Ramos (cell line): ENCODE results near the gene UBASH3B.
"Not testable (repeated sequence)": the region's sequence is repeated elsewhere in the genome, so short reads cannot be mapped to it uniquely, and the experiment has no call there.

Source experiments
- in situ Hi-C: fragments of 300-500 bp; cut with MboI; formaldehyde crosslinking; loops from one replicate; pipeline ENCODE4 v1.14.3; 2022; ENCODE audit warnings: low sequenced_read_pairs; ENCODE audit not compliant: unreplicated experiment

UBASH3B gene

DNA sequence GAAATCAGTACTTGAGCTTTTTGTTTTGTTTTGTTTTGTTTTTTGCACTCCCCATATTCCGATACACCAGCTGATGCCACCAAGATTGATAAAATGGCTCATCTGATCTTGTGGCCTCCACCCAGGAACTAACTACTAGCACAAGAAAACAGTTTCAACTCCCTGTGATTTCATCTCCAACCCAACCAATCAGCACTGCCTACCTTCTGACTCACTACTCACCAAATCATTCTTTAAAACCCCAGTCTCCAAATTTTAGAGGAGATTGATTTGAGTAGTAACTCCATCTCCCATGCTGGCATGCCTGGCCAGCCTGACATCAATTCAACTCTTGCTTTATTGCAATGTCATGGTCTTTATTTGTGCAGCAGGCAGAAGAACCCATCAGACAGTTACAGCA is 166.7 kb downstream of the UBASH3B start:
- in situ Hi-C loops, result no loop called here

DNA sequence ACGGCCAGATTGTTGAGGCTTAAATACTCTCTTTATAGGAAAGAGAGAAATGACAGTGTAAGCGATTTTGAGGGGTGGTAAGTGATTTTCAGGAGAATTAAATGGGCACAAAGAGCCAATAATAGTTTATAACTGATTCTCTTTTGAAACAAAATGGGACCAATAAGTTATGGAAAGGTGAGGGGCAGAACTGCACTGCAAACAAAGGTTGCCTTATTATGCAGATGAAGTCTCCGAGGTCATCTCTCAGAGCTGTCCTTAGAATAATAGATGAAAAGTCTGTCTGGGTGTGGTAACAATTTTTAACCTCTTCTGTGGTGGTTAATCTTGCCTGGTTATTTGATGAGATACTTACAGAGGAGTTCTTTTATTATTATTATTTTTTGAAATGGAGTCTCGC is 168.0 kb downstream of the UBASH3B start:
- in situ Hi-C loops, result no loop called here

DNA sequence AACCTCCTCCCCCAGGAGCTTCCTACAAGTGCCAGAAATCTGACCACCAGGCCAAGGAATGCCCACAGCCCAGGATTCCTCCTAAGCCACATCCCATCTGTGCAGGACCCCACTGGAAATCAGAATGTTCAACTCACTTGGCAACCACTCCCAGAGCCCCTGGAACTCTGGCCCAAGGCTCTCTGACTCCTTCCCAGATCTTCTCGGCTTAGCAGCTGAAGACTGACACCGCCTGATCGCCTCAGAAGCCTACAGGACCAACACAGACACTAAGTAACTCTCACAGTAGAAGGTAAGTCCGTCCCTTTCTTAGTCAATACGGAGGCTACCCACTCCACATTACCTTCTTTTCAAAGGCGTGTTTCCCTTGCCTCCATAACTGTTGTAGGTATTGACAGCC is 173.8 kb downstream of the UBASH3B start:
- in situ Hi-C loops, result not testable (repeated sequence)

DNA sequence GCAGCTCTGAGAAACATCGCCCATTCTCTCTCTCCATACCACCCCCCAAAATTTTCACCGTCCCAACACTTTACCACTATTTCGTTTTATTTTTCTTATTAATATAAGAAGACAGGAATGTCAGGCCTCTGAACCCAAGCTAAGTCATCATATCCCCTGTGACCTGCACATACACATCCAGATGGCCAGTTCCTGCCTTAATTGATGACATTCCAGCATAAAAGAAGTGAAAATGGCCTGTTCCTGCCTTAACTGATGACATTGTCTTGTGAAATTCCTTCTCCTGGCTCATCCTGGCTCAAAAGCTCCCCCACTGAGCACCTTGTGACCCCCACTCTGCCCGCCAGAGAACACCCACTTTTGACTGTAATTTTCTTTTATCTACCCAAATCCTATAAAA is 176.8 kb downstream of the UBASH3B start:
- in situ Hi-C loops, result not testable (repeated sequence)

DNA sequence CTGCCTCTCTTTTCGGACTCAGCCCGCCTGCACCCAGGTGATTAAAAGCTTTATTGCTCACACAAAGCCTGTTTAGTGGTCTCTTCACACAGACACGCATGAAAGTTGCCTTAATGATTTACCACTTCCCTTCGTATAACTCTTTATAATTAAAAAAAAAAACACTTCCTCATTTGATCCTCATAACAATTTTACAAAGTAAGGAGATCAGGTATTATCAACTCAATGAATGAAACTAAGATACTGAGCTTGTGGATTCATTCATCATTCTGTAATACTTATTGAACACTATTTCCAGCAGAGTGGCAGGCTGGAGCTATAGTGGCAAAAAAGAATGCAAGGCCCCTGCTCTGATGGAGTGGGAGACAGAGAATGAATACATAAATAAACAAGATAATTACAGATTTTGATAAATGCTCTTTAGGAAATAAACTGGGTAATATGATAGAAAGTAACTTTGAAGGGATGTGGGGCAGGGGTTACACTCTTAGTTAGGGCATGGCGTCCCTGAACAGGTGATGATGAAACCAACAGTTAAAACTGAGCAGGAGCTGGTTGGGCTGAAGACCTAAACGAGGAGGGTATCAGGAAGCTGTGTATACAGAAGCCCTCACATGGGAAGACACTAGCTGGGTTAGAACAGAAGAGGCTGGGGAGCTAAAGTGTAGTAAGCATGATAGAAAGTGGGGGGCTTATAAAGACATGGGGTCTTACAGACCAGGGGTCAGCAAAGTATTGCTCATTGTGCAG is 177.4 kb downstream of the UBASH3B start:
- in situ Hi-C loops, result no loop called here

DNA sequence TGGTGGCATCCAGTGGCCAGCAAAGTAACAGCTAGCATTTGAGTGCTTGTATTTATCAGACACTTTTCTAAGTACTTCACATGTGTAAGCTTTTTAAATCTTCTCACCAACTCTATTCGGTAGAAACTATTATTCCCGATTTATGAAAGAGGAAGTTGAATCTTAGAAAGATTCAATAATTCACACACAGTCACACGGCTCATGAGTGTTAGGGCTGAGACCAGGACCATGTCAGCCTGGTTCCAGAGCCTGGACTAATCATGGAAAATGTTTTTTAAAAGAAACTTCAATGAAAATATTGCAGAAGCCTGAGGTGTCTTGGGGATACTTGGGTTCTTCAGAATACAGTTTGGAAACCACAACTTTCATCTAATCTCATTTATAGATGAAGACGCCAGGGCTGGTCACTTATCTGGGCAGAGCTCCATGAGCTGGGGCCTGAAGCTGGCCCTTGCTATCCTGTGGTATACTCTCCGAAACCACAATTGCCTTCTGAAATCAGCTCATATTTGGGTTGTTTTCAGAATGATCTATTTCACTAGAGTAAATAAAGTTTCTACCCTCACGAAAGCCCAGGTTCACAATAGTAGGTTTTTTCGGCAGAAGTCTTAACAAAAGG is 178.4 kb downstream of the UBASH3B start:
- in situ Hi-C loops, result no loop called here

DNA sequence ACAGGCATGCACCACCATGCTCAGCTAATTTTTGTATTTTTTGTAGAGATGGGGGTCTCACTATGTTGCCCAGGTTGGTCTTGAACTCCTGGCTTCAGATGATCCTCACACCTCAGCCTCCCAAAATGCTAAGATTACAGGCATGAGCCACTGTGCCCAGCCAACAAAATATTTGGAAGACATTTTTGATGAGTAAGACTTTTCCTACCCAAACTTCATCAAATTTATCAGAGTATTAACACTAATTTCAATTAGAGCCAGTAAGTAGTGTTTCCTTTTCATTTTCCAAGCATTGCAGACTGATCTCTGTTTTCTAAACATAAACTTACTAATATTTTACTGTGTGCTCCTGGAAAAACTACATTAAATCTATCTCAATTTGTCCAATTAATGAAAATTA is 181.4 kb downstream of the UBASH3B start:
- in situ Hi-C loops, result no loop called here

DNA sequence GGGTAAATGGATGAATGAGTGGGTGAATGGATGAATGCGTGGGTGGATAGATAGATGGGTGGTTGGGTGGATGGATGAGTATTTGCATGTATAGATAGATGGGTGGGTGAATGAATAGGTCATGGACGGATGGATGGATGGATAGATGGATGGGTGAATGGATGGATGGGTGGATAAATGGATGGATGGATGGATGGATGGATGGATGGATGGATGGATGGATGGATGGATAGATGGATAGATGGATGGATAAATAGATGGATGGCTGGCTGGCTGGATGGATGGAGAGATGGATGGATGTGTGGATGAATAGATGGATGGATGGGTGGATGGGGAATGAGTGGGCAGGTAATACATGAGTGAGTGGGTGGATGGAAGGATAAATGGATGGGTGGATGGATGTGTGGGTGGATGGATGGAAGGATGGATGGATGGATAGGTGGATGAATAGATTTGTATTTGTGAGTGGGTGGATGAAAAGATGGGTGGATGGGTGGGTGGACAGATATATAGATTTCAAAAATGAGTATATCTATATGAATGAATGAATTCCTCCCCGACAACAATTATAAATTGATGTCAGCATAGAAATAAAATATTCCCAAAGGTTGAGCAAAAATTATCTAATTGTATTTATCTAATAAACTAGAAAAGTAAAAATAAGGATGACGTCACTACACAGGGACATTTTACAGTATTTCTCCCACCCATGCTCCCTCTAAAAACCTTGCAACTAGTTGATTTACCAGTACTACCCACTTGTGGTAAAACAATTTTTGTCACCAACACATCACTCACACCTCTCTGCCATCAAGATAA is 182.2 kb downstream of the UBASH3B start:
- in situ Hi-C loops, result no loop called here

DNA sequence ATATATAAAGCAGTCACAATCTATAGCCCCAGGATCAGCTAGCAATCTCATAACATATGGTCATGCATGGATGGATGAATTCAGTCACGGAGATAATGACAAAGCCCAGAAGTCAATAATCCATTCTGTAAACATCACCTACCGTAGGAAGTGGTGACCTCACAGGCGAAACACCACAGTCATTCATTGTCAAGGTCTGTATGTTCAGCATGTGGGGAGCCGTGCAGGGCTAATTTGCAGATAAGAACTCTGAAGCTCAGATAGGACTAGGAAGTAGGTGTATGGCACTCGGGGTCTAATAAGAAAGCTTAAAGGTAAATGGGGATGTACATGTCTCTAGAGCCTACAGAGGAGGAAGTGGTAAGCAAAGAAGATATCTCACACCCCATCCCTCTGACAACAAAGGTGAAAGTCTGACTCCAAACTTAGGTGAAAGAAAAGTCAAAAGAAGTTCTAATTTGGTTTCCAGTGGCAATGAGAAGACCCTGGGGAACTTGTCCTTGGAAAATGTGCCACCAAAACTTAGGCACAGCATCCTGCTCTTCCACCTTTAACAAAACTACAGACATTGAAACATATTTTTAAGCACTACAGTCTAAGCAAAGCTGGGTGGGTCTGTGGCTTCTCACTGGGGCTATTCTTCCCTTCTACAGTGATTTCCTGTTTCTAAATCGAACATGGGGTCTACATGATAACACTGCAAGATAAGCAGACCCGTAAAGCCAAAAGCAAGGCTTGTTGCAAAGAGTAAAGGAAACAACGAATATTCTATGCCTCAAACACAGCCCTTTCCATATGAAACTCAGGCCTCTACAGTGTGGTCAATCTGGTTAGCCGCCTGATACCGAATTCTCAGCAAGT is 188.0 kb downstream of the UBASH3B start:
- in situ Hi-C loops, result no loop called here

DNA sequence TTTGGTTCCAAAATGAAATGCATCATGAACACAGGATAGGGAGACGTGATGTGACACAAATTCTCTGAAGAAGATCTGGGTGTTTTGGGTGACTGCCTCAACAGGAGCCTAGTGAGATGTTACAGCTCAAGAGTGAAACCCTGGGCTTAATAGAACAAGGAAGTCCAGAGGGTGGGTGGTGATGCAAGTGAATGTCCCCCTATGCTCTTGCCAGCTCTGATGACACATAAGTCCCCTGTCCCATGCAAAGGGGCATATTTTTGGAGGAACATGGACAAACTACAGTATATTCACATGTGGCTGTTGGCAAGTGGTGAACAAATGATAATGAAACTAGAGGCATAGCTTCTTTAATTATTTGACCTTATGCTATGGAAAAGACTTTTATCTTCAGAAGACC is 191.9 kb downstream of the UBASH3B start:
- in situ Hi-C loops, result no loop called here

DNA sequence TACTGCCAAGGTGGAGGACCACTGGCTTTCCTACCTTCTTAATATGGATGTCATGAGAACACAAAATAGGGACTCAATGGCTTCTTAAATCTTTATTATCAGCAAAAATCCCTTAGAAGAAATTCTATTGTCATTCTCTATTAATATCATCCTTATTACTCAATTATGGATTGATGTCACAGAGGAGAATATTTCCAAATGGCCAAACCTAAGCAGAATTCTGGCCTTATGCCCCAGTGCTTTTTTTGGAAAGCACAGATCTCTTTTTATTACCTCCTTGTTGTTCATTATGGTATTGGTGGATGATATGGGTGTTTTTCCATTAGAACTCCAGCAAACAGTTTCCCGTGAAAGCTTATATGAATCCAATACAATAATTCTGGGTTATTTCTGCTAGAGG is 192.7 kb downstream of the UBASH3B start:
- in situ Hi-C loops, result no loop called here

DNA sequence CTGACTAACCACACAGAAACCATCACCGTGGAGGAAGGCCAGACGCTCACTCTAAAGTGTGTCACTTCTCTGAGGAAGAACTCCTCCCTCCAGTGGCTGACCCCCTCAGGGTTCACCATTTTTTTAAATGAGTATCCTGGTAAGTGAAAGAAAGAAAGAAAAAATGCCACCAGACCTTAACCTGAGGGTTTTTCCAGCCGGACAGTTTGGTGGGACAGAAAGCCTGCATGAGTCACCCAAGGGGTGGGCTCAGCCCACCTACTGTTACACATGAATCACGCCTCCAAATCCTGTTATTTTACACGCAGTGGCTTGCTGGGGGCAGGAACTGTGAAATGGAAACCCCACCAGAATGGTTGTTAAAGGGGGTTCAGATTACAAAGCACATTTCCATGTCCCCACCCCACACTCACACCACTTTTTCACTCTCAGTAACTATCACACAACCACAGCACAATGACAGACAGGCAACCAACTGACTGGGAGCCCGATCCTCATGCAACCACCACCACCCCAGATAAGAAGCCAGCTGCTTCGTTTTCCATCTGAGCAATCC is 194.6 kb downstream of the UBASH3B start:
- in situ Hi-C loops, result loop anchor here (5.0 to 10.0 kb wide), 2 partner anchors 218 to 265 kb away; no protein-coding TSS in a partner anchor

DNA sequence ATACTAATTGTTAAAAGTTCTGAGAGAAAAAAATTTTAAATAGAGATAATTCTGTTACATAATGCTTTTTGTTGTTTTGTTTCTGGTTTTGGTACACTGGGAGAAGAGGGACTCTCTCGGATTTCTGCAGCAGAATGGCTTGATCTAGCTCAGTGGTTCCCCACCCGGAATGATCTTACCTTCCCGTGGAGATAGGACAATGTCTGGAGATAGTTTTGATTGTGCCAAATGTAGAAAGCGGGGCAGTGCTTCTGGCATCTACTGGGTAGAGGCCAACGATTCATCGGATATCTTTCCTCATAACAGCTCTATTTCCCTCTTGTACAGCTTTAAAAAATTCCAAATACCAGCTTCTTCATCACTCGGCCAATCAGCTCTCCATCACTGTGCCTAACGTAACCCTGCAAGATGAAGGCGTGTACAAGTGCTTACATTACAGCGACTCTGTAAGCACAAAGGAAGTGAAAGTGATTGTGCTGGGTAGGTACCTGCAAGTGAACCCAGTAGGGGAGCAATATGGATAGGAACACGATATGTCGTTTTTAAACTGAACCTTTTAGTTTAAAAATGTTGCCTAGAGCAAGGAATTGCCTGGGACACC is 195.9 kb downstream of the UBASH3B start:
- in situ Hi-C loops, result loop anchor here (5.0 to 10.0 kb wide), 2 partner anchors 219 to 267 kb away; no protein-coding TSS in a partner anchor

DNA sequence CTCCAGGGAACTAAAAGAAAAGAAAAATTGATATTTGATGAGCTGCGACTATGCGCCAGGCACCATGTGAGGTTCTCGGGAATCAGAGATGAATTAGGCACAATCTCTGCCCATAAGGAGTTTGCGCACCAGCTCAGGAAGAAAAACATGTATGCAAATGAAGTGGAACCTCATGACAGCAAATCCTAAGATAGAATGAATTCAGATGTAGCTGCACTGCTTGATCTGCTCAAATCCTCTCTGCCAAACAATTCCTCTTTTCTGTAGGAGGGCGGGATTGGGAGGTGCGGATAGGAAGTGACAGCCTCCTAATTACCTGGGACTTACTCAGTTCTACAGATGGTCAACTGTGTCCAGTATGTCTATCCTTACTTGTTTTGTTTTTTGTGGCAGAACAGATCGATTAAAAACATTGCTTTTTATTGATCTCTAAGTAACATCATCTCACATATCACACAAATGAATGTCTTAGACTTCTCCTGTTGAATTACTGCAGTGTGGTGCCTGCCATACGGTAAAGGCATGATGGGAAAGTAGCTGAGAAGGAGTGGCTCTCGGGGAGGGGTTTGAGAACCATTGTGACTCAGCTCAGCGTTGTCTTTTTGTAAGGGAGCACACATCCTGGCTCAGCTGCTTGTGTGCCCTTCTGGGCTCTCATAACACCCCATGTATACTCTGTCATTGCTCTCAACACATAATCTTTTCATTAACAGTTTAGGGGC is 196.7 kb downstream of the UBASH3B start:
- in situ Hi-C loops, result loop anchor here (5.0 to 10.0 kb wide), 2 partner anchors 220 to 267 kb away; no protein-coding TSS in a partner anchor

DNA sequence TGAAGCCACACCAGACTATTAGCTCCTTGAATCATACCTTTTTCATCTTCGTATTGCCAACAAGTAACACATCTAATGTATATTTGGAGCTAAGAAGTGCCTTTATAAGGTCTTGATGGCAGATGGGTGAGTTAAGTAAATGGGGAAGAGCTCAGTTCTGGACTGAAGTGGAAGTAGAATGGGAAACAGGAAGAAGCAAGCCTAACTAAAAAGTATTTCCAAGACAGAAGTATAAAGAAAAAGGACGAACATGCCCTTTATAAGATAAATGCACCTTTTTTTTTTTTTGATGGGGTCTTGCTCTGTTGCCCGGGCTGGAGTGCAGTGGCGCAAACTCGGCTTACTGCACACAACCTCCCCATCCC is 197.3 kb downstream of the UBASH3B start:
- in situ Hi-C loops, result loop anchor here (5.0 to 10.0 kb wide), 2 partner anchors 220 to 268 kb away; no protein-coding TSS in a partner anchor

DNA sequence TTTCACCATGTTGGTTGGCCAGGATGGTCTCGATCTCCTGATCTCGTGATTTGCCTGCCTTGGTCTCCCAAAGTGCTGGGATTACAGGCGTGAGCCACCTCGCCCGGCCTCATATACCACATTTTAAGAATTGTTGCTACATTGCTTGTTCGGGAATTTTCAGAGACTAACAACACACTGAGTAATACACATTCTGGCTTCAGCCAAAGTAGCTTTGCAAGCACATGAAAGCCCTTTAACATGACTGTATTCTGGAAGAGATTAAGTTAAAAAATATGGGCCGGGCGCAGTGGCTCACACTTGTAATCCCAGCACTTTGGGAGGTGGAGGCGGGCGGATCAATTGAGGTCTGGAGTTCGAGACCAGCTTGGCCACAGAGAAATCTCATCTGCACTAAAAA is 197.7 kb downstream of the UBASH3B start:
- in situ Hi-C loops, result loop anchor here (5.0 to 10.0 kb wide), 2 partner anchors 221 to 268 kb away; no protein-coding TSS in a partner anchor

DNA sequence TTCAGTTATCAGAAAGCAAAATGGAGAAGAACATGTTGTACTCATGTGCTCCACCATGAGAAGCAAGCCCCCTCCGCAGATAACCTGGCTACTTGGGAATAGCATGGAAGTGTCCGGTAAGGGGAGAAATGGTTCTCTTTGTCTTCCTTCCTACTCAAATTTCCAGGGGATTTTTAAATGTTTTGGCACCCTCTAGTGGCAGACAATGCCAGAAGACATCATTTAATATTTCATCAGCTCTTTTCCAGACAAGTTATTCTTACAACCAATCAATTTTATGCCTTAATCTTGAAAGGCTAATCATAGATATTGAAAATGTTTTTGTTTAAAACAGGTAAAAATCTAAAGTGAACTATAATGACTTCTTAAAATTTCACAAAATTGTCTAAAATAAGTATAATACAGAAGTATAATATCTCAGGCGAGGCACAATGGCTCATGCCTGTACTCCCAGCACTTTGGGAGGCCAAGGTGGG is 198.5 kb downstream of the UBASH3B start:
- in situ Hi-C loops, result loop anchor here (5.0 to 10.0 kb wide), 2 partner anchors 222 to 269 kb away; no protein-coding TSS in a partner anchor

DNA sequence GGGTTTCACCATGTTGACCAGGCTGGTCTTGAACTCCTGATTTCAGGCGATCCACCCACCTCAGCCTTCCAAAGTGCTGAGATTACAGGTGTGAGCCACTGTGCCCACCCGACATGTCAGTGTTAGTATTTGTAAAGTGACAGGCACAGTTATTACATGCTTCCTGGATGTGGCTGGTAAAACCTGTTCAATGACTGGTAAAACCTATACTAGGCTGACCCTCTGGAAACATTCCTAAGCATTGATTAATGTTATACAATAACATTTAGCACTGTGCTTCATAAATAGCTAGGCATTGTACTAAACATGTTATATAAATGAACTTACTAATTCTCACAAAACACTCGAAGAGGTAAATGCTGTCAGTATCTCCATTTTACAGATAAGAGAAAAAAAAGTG is 206.1 kb downstream of the UBASH3B start:
- in situ Hi-C loops, result no loop called here
